GM19193 (cell line): Measurements from ENCODE around the gene ARHGEF18.

Experiments used
- POLR2A ChIP-seq: IDR thresholded peaks from 4 replicates; pipeline ENCODE4 v1.6.1; 2011; ENCODE audit not compliant: insufficient read depth, insufficient read length; ENCODE audit errors: extremely low read depth

Gene ARHGEF18

GRCh38 chr19:7394731-7395359 is 46.1 kb downstream of the ARHGEF18 start:
- TF ChIP-seq POLR2A, result peak; percentile 84

- TF ChIP-seq POLR2A, result no peak
Measured at GRCh38 chr19:7395360-7396066, 46.8 kb downstream of the ARHGEF18 start.

GRCh38 chr19:7397687-7398086 is 49.0 kb downstream of the ARHGEF18 start:
- TF ChIP-seq POLR2A, result no peak
